ENCODE measurements around the gene TMEM18. TPM values are rescaled to one million over a fixed set of nuclear protein-coding genes. Genes with fewer than 3 reads are reported as not detected.

TMEM18 gene
- total and polyA plus RNA-seq, 2 of the 13 experiments (the other 11 are each of a cell fraction or from before 2014, with no cell fraction given), result 45.9 to 49.4 TPM

DNA sequence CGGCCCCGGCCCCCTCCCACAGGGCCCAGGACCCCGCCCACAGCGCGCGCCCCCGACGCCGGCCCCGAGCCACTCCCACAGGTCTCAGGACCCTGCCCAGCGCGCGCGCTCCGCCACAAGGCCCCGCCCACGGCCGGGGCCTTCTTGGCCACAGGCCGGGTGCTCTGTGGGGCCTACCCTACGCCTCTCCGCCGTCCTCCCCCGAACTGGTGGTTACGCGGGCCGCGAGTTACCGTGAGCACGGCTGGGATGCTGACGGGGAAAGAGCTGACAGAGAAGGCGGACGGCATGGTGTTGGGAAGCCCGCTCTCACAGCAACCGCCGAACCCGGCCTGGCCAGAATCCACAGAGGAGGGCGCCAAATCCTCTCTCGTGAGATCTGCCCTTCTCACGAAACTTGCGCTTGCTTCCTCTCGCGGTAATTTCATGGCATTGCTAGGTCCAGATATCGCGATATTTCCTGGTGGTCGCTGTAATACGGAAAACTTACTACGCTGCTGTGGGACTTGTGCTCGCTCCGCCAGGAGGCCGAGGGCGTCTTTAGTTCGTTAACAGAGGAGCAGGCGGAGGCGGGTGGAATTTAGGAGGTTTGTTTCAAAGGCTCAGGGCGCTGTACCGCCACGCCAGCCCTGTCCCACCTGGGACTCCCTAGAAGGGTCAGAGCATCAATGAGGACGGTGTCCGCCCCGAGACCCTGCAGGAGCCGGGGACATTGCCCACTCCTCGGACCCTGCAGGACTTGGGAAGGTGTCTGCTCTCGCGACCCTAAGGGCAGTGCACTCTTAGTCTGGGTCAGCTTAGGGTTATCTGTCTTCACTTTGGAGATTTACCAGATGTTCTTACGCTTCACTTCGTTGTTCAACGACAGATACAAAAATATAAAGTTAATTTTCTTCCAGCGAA lies at the start of gene TMEM18 (continued):
- TF ChIP-seq ZNF446 (CRISPR knock-in tag; IDR thresholded peaks at IDR 0.05) (no peak), GZF1 (CRISPR knock-in tag; IDR thresholded peaks at IDR 0.05) (peak; percentile 85; the same call in 1 of the 2 replicates), PHF21A (CRISPR knock-in tag; IDR thresholded peaks at IDR 0.05) (peak; percentile 91), HNRNPK (IDR thresholded peaks at IDR 0.05; ENCODE audit: low read depth, low read length, poor library complexity, severe bottlenecking) (no peak), RARA (CRISPR knock-in tag; IDR thresholded peaks at IDR 0.05) (peak; percentile 47; the same call in 1 of the 2 replicates), ZSCAN29 (CRISPR knock-in tag; conservative IDR thresholded peaks at IDR 0.05) (peak; percentile 93), ZNF577 (CRISPR knock-in tag; IDR thresholded peaks at IDR 0.05; ENCODE audit: borderline replicate concordance, low read depth) (no peak; the same call in 1 of the 2 replicates), TOPORS (CRISPR knock-in tag; IDR thresholded peaks at IDR 0.05) (peak; percentile 74; the same call in 1 of the 2 replicates), ZNF431 (CRISPR knock-in tag; IDR thresholded peaks at IDR 0.05; ENCODE audit: borderline replicate concordance, low read depth) (peak; percentile 97), ZNF33A (CRISPR knock-in tag; IDR thresholded peaks at IDR 0.05; ENCODE audit: borderline replicate concordance) (peak; percentile 45; the same call in 1 of the 2 replicates), MZF1 (CRISPR knock-in tag; IDR thresholded peaks at IDR 0.05; ENCODE audit: borderline replicate concordance) (no peak; the same call in 1 of the 2 replicates), TOE1 (CRISPR knock-in tag; IDR thresholded peaks at IDR 0.05) (peak; percentile 90), NR2F2 (IDR thresholded peaks at IDR 0.05; ENCODE audit: borderline replicate concordance, low read depth) (peak; percentile 58; the same call in 1 of the 2 replicates), MEIS2 (CRISPR knock-in tag; IDR thresholded peaks at IDR 0.05) (peak; percentile 81; the same call in 1 of the 2 replicates), ZNF33B (CRISPR knock-in tag; IDR thresholded peaks at IDR 0.05) (peak; percentile 98), ETV6 (CRISPR knock-in tag; conservative IDR thresholded peaks at IDR 0.05) (peak; percentile 72), MAF1 (CRISPR knock-in tag; IDR thresholded peaks at IDR 0.05; ENCODE audit: borderline replicate concordance) (peak; percentile 80; the same call in 1 of the 2 replicates), MTF2 (CRISPR knock-in tag; IDR thresholded peaks at IDR 0.05; ENCODE audit: borderline replicate concordance) (no peak), MED8 (CRISPR knock-in tag; IDR thresholded peaks at IDR 0.05; ENCODE audit: insufficient replicate concordance) (peak; percentile 88), ZNF556 (CRISPR knock-in tag; IDR thresholded peaks at IDR 0.05; ENCODE audit: borderline replicate concordance) (peak; percentile 87; the same call in 1 of the 2 replicates)
- TF ChIP-seq, protein P1, sequence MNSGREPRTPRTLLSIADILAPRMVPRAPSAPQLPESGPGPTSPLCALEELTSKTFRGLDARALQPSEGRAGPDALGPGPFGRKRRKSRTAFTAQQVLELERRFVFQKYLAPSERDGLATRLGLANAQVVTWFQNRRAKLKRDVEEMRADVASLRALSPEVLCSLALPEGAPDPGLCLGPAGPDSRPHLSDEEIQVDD (CRISPR knock-in tag; IDR thresholded peaks at IDR 0.05; ENCODE audit: borderline replicate concordance), result peak; percentile 95
- TF ChIP-seq, protein P2, sequence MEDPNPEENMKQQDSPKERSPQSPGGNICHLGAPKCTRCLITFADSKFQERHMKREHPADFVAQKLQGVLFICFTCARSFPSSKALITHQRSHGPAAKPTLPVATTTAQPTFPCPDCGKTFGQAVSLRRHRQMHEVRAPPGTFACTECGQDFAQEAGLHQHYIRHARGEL (CRISPR knock-in tag; IDR thresholded peaks at IDR 0.05), result peak; percentile 96
- TF ChIP-seq, protein P3, sequence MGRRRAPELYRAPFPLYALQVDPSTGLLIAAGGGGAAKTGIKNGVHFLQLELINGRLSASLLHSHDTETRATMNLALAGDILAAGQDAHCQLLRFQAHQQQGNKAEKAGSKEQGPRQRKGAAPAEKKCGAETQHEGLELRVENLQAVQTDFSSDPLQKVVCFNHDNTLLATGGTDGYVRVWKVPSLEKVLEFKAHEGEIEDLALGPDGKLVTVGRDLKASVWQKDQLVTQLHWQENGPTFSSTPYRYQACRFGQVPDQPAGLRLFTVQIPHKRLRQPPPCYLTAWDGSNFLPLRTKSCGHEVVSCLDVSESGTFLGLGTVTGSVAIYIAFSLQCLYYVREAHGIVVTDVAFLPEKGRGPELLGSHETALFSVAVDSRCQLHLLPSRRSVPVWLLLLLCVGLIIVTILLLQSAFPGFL (CRISPR knock-in tag; IDR thresholded peaks at IDR 0.05), result no peak
- TF ChIP-seq, protein P4, sequence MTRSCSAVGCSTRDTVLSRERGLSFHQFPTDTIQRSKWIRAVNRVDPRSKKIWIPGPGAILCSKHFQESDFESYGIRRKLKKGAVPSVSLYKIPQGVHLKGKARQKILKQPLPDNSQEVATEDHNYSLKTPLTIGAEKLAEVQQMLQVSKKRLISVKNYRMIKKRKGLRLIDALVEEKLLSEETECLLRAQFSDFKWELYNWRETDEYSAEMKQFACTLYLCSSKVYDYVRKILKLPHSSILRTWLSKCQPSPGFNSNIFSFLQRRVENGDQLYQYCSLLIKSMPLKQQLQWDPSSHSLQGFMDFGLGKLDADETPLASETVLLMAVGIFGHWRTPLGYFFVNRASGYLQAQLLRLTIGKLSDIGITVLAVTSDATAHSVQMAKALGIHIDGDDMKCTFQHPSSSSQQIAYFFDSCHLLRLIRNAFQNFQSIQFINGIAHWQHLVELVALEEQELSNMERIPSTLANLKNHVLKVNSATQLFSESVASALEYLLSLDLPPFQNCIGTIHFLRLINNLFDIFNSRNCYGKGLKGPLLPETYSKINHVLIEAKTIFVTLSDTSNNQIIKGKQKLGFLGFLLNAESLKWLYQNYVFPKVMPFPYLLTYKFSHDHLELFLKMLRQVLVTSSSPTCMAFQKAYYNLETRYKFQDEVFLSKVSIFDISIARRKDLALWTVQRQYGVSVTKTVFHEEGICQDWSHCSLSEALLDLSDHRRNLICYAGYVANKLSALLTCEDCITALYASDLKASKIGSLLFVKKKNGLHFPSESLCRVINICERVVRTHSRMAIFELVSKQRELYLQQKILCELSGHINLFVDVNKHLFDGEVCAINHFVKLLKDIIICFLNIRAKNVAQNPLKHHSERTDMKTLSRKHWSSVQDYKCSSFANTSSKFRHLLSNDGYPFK (CRISPR knock-in tag; IDR thresholded peaks at IDR 0.05; ENCODE audit: borderline replicate concordance), result peak; percentile 89

All from HepG2 (cell line).